ENCODE results near the gene DKKL1.

Gene DKKL1

GRCh38 chr19:49398931-49399330, 35.3 kb downstream of the DKKL1 start:
- Histone ChIP-seq H3F3A (ENCODE audit: insufficient read depth, low read length) (no peaks in the 10 kb centered on the region), H3K9ac (ENCODE audit: low read length) (no peak overlapping the region), H3K36me3 (ENCODE audit: insufficient read depth, low read length) (no peaks in the 10 kb centered on the region), H3K27ac (ENCODE audit: low read depth, low read length, poor library complexity, severe bottlenecking) (no peak overlapping the region), H4K20me1 (ENCODE audit: insufficient read depth, low read length) (no peaks in the 10 kb centered on the region), H3K4me1 (ENCODE audit: insufficient read depth, low read length, severe bottlenecking) (peaks cover 14% of the 10 kb centered on the region), H3K4me3 (ENCODE audit: low read depth, low read length, poor library complexity, severe bottlenecking) (no peak overlapping the region), H3K4me2 (ENCODE audit: low read length) (no peak overlapping the region), H3K27me3 (ENCODE audit: insufficient read depth, low read length) (no peaks in the 10 kb centered on the region), H3K9me3 (ENCODE audit: low read length) (no peaks in the 10 kb centered on the region), H3K9me2 (ENCODE audit: low read depth, low read length) (no peaks in the 10 kb centered on the region), H2AFZ (ENCODE audit: low read length) (no peak overlapping the region), H3K79me2 (ENCODE audit: insufficient read depth, low read length) (no peaks in the 10 kb centered on the region)
- no peak for TF ChIP-seq EZH2 (IDR thresholded peaks at IDR 0.05; ENCODE audit: borderline replicate concordance, low read length)
- TF ChIP-seq, protein P1, sequence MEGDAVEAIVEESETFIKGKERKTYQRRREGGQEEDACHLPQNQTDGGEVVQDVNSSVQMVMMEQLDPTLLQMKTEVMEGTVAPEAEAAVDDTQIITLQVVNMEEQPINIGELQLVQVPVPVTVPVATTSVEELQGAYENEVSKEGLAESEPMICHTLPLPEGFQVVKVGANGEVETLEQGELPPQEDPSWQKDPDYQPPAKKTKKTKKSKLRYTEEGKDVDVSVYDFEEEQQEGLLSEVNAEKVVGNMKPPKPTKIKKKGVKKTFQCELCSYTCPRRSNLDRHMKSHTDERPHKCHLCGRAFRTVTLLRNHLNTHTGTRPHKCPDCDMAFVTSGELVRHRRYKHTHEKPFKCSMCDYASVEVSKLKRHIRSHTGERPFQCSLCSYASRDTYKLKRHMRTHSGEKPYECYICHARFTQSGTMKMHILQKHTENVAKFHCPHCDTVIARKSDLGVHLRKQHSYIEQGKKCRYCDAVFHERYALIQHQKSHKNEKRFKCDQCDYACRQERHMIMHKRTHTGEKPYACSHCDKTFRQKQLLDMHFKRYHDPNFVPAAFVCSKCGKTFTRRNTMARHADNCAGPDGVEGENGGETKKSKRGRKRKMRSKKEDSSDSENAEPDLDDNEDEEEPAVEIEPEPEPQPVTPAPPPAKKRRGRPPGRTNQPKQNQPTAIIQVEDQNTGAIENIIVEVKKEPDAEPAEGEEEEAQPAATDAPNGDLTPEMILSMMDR (IDR thresholded peaks at IDR 0.05; ENCODE audit: low read length): no peak

- H3K36me3 ChIP-seq (ENCODE audit: insufficient read depth, low read length): no peaks in the 10 kb centered on the region
- no peak overlapping the region for H3K9ac ChIP-seq (ENCODE audit: low read length)
- no peak overlapping the region for H3K4me3 ChIP-seq (ENCODE audit: low read depth, low read length, poor library complexity, severe bottlenecking)
- no peak overlapping the region for H3K4me2 ChIP-seq (ENCODE audit: low read length)
- H2AFZ ChIP-seq (ENCODE audit: low read length): no peak overlapping the region
- no peaks in the 10 kb centered on the region for H3F3A ChIP-seq (ENCODE audit: insufficient read depth, low read length)
- H3K79me2 ChIP-seq (ENCODE audit: insufficient read depth, low read length): no peaks in the 10 kb centered on the region
- no peaks in the 10 kb centered on the region for H4K20me1 ChIP-seq (ENCODE audit: insufficient read depth, low read length)
- H3K4me1 ChIP-seq (ENCODE audit: insufficient read depth, low read length, severe bottlenecking): peaks cover 19% of the 10 kb centered on the region
- H3K9me3 ChIP-seq (ENCODE audit: low read length): no peaks in the 10 kb centered on the region
- H3K9me2 ChIP-seq (ENCODE audit: low read depth, low read length): no peaks in the 10 kb centered on the region
- H3K27ac ChIP-seq (ENCODE audit: low read depth, low read length, poor library complexity, severe bottlenecking): no peak overlapping the region
- TF ChIP-seq EZH2 (IDR thresholded peaks at IDR 0.05; ENCODE audit: borderline replicate concordance, low read length): no peak
- TF ChIP-seq, protein P1 (IDR thresholded peaks at IDR 0.05; ENCODE audit: low read length): no peak
- no peaks in the 10 kb centered on the region for H3K27me3 ChIP-seq (ENCODE audit: insufficient read depth, low read length)
Observed at GRCh38 chr19:49400029-49400428, 36.4 kb downstream of the DKKL1 start.

GRCh38 chr19:49403404-49404187, 39.9 kb downstream of the DKKL1 start:
- TF ChIP-seq, protein P1 (IDR thresholded peaks at IDR 0.05; ENCODE audit: low read length): no peak
- TF ChIP-seq EZH2 (IDR thresholded peaks at IDR 0.05; ENCODE audit: borderline replicate concordance, low read length): no peak
- Histone ChIP-seq H3K27ac (ENCODE audit: low read depth, low read length, poor library complexity, severe bottlenecking) (peak overlapping the region; percentile 90), H2AFZ (ENCODE audit: low read length) (no peak overlapping the region), H3K9me2 (ENCODE audit: low read depth, low read length) (no peaks in the 10 kb centered on the region), H3K36me3 (ENCODE audit: insufficient read depth, low read length) (no peaks in the 10 kb centered on the region), H3K9ac (ENCODE audit: low read length) (peak overlapping the region; percentile 50; the same call in 1 of the 2 replicates), H3K4me2 (ENCODE audit: low read length) (peak overlapping the region; percentile 42), H4K20me1 (ENCODE audit: insufficient read depth, low read length) (no peaks in the 10 kb centered on the region), H3K9me3 (ENCODE audit: low read length) (no peaks in the 10 kb centered on the region), H3K27me3 (ENCODE audit: insufficient read depth, low read length) (no peaks in the 10 kb centered on the region), H3K4me3 (ENCODE audit: low read depth, low read length, poor library complexity, severe bottlenecking) (no peak overlapping the region), H3K4me1 (ENCODE audit: insufficient read depth, low read length, severe bottlenecking) (peaks cover 29% of the 10 kb centered on the region), H3K79me2 (ENCODE audit: insufficient read depth, low read length) (no peaks in the 10 kb centered on the region), H3F3A (ENCODE audit: insufficient read depth, low read length) (no peaks in the 10 kb centered on the region)
